Tibial artery (tissue), 4 donors: ENCODE results near the gene TICAM1.
"Not testable (repeated sequence)": the region's sequence is repeated elsewhere in the genome, so short reads cannot be mapped to it uniquely, and the experiment has no call there.

Experiments used
- DNase-seq, 2 donors: peaks; one replicate each; pipeline ENCODE4 v3.0.0-alpha.2; 2019
- H3K27ac ChIP-seq, 2 donors: fragments of 200-600 bp; sonication (generic) in 1 of 2; 1 replicate in 1 of 2; 2 replicates in 1 of 2; pipeline ENCODE4 v1.5.1; 2018 to 2019; ENCODE audit warnings: mild to moderate bottlenecking in 1 of 2
- H3K27me3 ChIP-seq, 2 donors: fragments of 200-600 bp; sonication (generic) in 1 of 2; one replicate each; pipeline versions ENCODE4 v1.5.1 to v1.6.0; 2016 to 2019
- H3K36me3 ChIP-seq, 3 donors: fragments of 200-600 bp; sonication (generic) in 2 of 3; one replicate each; pipeline ENCODE4 v1.5.1; 2016 to 2019; ENCODE audit warnings: mild to moderate bottlenecking in 2 of 3
- H3K4me1 ChIP-seq, 4 donors: fragments of 200-600 bp; sonication (generic) in 2 of 4; 1 replicate in 3 of 4; 2 replicates in 1 of 4; pipeline ENCODE4 v1.5.1; 2016 to 2019
- H3K4me3 ChIP-seq, 2 donors: fragments of 200-600 bp; sonication (generic) in 1 of 2; 1 replicate in 1 of 2; 2 replicates in 1 of 2; pipeline ENCODE4 v1.5.1; 2018 to 2019; ENCODE audit warnings: mild to moderate bottlenecking in 2 of 2
- H3K9me3 ChIP-seq, 3 donors: fragments of 200-600 bp; sonication (generic) in 1 of 3; one replicate each; pipeline ENCODE4 v1.5.1; 2016 to 2019
- CTCF ChIP-seq, 2 experiments: fragments of 200-600 bp in 1 of 2; fragments of 450-650 bp in 1 of 2; IDR thresholded peaks; one replicate each; pipeline ENCODE4 v1.5.1; 2017 to 2019; ENCODE audit warnings: antibody characterized with exemption in 2 of 2, mild to moderate bottlenecking in 1 of 2, moderate library complexity in 1 of 2
- intact Hi-C: fragments of 100-400 bp; cut with DNase I; formaldehyde crosslinking; loops from one replicate; pipeline ENCODE4 v1.15.0; 2023; ENCODE audit warnings: low total_unique reads

TICAM1 gene

GRCh38 chr19:4794971-4795370 is 36.5 kb downstream of the TICAM1 start:
- H3K9me3 ChIP-seq = no peaks in the 10 kb centered on the region
- intact Hi-C loops = no loop called here
- peaks cover 0 to 43% (median 29%) of the 10 kb centered on the region in 4 donors for H3K4me1 ChIP-seq
- peaks cover 36 to 60% (median 60%) of the 10 kb centered on the region in 3 donors for H3K36me3 ChIP-seq
- no peak for TF ChIP-seq CTCF (IDR thresholded peaks at IDR 0.05)
- H3K4me3 ChIP-seq = no peak overlapping the region
- H3K27ac ChIP-seq = no peak overlapping the region
- no peaks in the 10 kb centered on the region for H3K27me3 ChIP-seq
- DNase-seq = no peak

- H3K27ac ChIP-seq, H3K27me3 ChIP-seq, H3K9me3 ChIP-seq, intact Hi-C loops, H3K4me3 ChIP-seq, DNase-seq: not testable (repeated sequence)
- Histone ChIP-seq H3K36me3 (peaks cover 36 to 49% (median 47%) of the 10 kb centered on the region in 3 donors), H3K4me1 (peaks cover 0 to 43% (median 29%) of the 10 kb centered on the region in 4 donors)
Observed at GRCh38 chr19:4793278-4793677, 38.2 kb downstream of the TICAM1 start.

GRCh38 chr19:4792866-4793195 is 38.7 kb downstream of the TICAM1 start:
- peaks cover 0 to 43% (median 29%) of the 10 kb centered on the region in 4 donors for H3K4me1 ChIP-seq
- DNase-seq, H3K27me3 ChIP-seq, H3K9me3 ChIP-seq, intact Hi-C loops, H3K27ac ChIP-seq: not testable (repeated sequence)
- peak overlapping the region; percentile 76 to 79 for H3K4me3 ChIP-seq
- peaks cover 36 to 49% (median 44%) of the 10 kb centered on the region in 3 donors for H3K36me3 ChIP-seq

- peak overlapping the region; percentile 83 to 87 for H3K27ac ChIP-seq
- DNase-seq, H3K27me3 ChIP-seq, H3K9me3 ChIP-seq, intact Hi-C loops: not testable (repeated sequence)
- H3K36me3 ChIP-seq = peaks cover 32 to 44% (median 44%) of the 10 kb centered on the region in 3 donors
- peak overlapping the region; percentile 76 to 79 for H3K4me3 ChIP-seq
- peaks cover 0 to 43% (median 29%) of the 10 kb centered on the region in 4 donors for H3K4me1 ChIP-seq
Observed at GRCh38 chr19:4792019-4792865, 39.3 kb downstream of the TICAM1 start.

- Histone ChIP-seq H3K4me3 (peak within 1 kb of the TSS; percentile 76 to 79), H3K9me3 (no peaks in the 10 kb centered on the region), H3K27me3 (no peaks in the 10 kb centered on the region), H3K36me3 (peaks cover 26 to 39% (median 38%) of the 10 kb centered on the region in 3 donors), H3K4me1 (peaks cover 0 to 38% (median 29%) of the 10 kb centered on the region in 4 donors), H3K27ac (peak within 1 kb of the TSS; percentile 83 to 87)
- intact Hi-C loops = loop anchor here (2.0 kb wide), 1 partner anchor 61 kb away; no protein-coding TSS in a partner anchor
- peak; percentile 100 for DNase-seq
- peak; percentile 97 to 99 for TF ChIP-seq CTCF (IDR thresholded peaks at IDR 0.05)
Observed at GRCh38 chr19:4791183-4792018, 40.1 kb downstream of the TICAM1 start, which contains the start of gene FEM1A. FEM1A (plus strand) TSS chr19:4791734; CDS start chr19:4791855, 121 bp downstream.

- H3K36me3 ChIP-seq, intact Hi-C loops, H3K9me3 ChIP-seq, H3K4me3 ChIP-seq, DNase-seq, H3K27ac ChIP-seq, H3K4me1 ChIP-seq: not testable (repeated sequence)
- peaks cover 0 to 30% of the 10 kb centered on the region in 2 donors for H3K27me3 ChIP-seq
Observed at GRCh38 chr19:4786412-4787016, 45.0 kb downstream of the TICAM1 start.

- Histone ChIP-seq H3K27me3 (peaks cover 0 to 53% of the 10 kb centered on the region in 2 donors), H3K27ac (no peak overlapping the region), H3K4me3 (no peak overlapping the region), H3K4me1 (no peaks in the 10 kb centered on the region), H3K36me3 (no peaks in the 10 kb centered on the region), H3K9me3 (no peaks in the 10 kb centered on the region)
- TF ChIP-seq CTCF (IDR thresholded peaks at IDR 0.05) = no peak
- no peak for DNase-seq
- intact Hi-C loops = no loop called here
Observed at GRCh38 chr19:4781801-4782200, 49.7 kb downstream of the TICAM1 start.
